K562 (cell line): Measurements from ENCODE around the gene NAPA. TPM values are rescaled to one million over a fixed set of nuclear protein-coding genes. Genes with fewer than 3 reads are reported as not detected.
A peak's percentile ranks its signal among the peaks of the same experiment; 100 is the strongest.

Experiments used
- ATF1 ChIP-seq, 2 experiments: fragments of 450-650 bp in 1 of 2; IDR thresholded peaks; 2 replicates each; pipeline ENCODE4 v1.6.1; 2016; ENCODE audit warnings: missing compliant biosample characterization in 1 of 2, missing genetic modification characterization in 1 of 2
- NR4A1 ChIP-seq, 2 experiments: fragments of 250-450 bp in 1 of 2; fragments of 450-650 bp in 1 of 2; sonication (Bioruptor Pico) in 1 of 2; IDR thresholded peaks; 2 replicates each; pipeline versions ENCODE4 v1.4.0 to v1.6.1; 2016 to 2020; ENCODE audit warnings: mild to moderate bottlenecking in 2 of 2, missing compliant biosample characterization in 1 of 2, missing genetic modification characterization in 1 of 2, moderate library complexity in 1 of 2
- POLR2G ChIP-seq: fragments of 200-400 bp; formaldehyde crosslinking; IDR thresholded peaks from 2 replicates; pipeline ENCODE4 v1.6.1; 2017; ENCODE audit warnings: low read depth, mild to moderate bottlenecking, antibody characterized with exemption, low read length, moderate library complexity
- polyA plus RNA-seq, 8 experiments: library from polyadenylated mRNA; depleted of rRNA in 4 of 8; stranded (reverse) in 5 of 8; unstranded in 3 of 8; fragments of >200 nt; fragmentation: Nextera tagmentation in 2 of 8; fragmentation: Illumina TruSeq in 1 of 8; extraction: Ambion mirVana in 2 of 8; extraction: Trizol in 1 of 8; gene quantifications; 2 replicates each; pipeline versions ENCODE4 v1.2.1 to v1.2.3, GENCODE V29; 2011 to 2014; ENCODE audit warnings: inconsistent platforms in 1 of 8, missing spikeins in 1 of 8
- total RNA-seq, 7 experiments: library from RNA; depleted of rRNA in 6 of 7; stranded (reverse); fragments of >200 nt in 6 of 7; fragmentation: Illumina TruSeq in 2 of 7; extraction: Trizol in 2 of 7; gene quantifications; 2 replicates each; pipeline versions ENCODE4 v1.2.1 to v1.2.3, GENCODE V29; 2011 to 2021; ENCODE audit warnings: low replicate concordance in 1 of 7
- TF ChIP-seq, protein P1 (sequence below): fragments of 250-450 bp; sonication (Bioruptor Pico); IDR thresholded peaks from 2 replicates; pipeline ENCODE4 v1.8.0; 2021; ENCODE audit warnings: moderate library complexity, mild to moderate bottlenecking, inconsistent platforms
- TF ChIP-seq, protein P2 (sequence below), 3 experiments: fragments of 200-800 bp in 1 of 3; sonication (Bioruptor generic) in 1 of 3; sonication (generic) in 1 of 3; formaldehyde crosslinking in 1 of 3; IDR thresholded peaks; 2 replicates each; pipeline versions ENCODE4 v1.6.1 to v1.8.0; 2016 to 2022; ENCODE audit warnings: mild to moderate bottlenecking in 2 of 3, missing compliant biosample characterization in 2 of 3, missing genetic modification characterization in 2 of 3, missing genetic modification reagents in 1 of 3

NAPA gene
- total and polyA plus RNA-seq, 9 of the 15 experiments (the other 6 are each of a cell fraction or from before 2014, with no cell fraction given) = 5.4 to 98.6 (median 77.5) TPM

DNA sequence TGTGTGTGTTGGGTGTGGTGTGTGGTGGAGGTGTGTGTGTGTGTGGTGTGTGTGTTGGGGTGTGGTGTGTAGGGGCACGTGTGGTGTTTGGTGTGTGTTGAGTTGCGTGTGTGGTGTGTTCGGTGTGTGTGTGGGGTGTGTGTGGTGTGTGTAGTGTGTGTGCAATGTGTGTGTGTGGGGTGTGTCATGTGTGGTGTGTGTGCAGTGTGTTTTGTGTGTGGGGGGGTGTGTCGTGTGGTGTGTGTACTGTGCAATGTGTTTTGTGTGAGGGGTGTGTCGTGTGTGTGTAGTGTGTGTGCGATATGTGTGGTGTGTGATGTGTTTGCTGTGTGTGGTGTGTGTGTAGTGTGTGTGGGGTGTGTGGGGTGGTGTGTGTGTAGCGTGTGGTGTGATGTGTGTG is 24.8 kb downstream of the NAPA start (continued):
- TF ChIP-seq, protein P1, sequence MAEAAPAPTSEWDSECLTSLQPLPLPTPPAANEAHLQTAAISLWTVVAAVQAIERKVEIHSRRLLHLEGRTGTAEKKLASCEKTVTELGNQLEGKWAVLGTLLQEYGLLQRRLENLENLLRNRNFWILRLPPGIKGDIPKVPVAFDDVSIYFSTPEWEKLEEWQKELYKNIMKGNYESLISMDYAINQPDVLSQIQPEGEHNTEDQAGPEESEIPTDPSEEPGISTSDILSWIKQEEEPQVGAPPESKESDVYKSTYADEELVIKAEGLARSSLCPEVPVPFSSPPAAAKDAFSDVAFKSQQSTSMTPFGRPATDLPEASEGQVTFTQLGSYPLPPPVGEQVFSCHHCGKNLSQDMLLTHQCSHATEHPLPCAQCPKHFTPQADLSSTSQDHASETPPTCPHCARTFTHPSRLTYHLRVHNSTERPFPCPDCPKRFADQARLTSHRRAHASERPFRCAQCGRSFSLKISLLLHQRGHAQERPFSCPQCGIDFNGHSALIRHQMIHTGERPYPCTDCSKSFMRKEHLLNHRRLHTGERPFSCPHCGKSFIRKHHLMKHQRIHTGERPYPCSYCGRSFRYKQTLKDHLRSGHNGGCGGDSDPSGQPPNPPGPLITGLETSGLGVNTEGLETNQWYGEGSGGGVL (CRISPR knock-in tag) = no peak
- TF ChIP-seq POLR2G (0 out of 2 replicates have a peak, but pooled peaks have one; percentile 16), NR4A1 (CRISPR knock-in tag; IDR thresholded peaks at IDR 0.05) (no peak), NR4A1 (tag; IDR thresholded peaks at IDR 0.05) (no peak), ATF1 (CRISPR knock-in tag; IDR thresholded peaks at IDR 0.05) (no peak), ATF1 (tag; IDR thresholded peaks at IDR 0.05) (no peak)
- TF ChIP-seq, protein P2, sequence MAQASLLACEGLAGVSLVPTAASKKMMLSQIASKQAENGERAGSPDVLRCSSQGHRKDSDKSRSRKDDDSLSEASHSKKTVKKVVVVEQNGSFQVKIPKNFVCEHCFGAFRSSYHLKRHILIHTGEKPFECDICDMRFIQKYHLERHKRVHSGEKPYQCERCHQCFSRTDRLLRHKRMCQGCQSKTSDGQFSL (CRISPR knock-in tag; IDR thresholded peaks at IDR 0.05) = peak; percentile 78
- TF ChIP-seq, protein P2 (tag; IDR thresholded peaks at IDR 0.05) = no peak
